Measurements from ENCODE around the gene MARCO. TPM values are rescaled to one million over a fixed set of nuclear protein-coding genes. Genes with fewer than 3 reads are reported as not detected.
"Not testable (repeated sequence)": the region's sequence is repeated elsewhere in the genome, so short reads cannot be mapped to it uniquely, and the experiment has no call there.

Gene MARCO
- total RNA-seq, 2 experiments from 2014 or later, result not detected

- intact Hi-C loops (cut with micrococcal nuclease), result no loop called here
- no peaks in the 10 kb centered on the region for H3K9me3 Mint-ChIP-seq
- no peak for TF ChIP-seq CTCF (IDR thresholded peaks at IDR 0.05)
- ChIA-PET CTCF (interaction anchor here (1.3 kb wide), 1 partner anchor 62 kb away, joined by 3 read pairs; no protein-coding TSS in a partner anchor), POLR2A (no interaction called here)
- DNase-seq (no peak), ATAC-seq (no peak)
- H3K4me1 Mint-ChIP-seq (ENCODE audit: low read depth), result peaks cover 4% of the 10 kb centered on the region
- no peak overlapping the region for H3K4me3 Mint-ChIP-seq
- H3K36me3 Mint-ChIP-seq (ENCODE audit: low read depth), result no peaks in the 10 kb centered on the region
- no peak overlapping the region for H3K27ac Mint-ChIP-seq
- H3K27me3 Mint-ChIP-seq, result peaks cover 7% of the 10 kb centered on the region
These were observed 1.3 kb downstream of the MARCO start for GRCh38 chr2:118943286-118943685.

GRCh38 chr2:118945881-118946280, 3.9 kb downstream of the MARCO start:
- no peaks in the 10 kb centered on the region for H3K4me1 Mint-ChIP-seq (ENCODE audit: low read depth)
- no peak overlapping the region for H3K27ac Mint-ChIP-seq
- TF ChIP-seq CTCF (IDR thresholded peaks at IDR 0.05), result no peak
- no peak overlapping the region for H3K4me3 Mint-ChIP-seq
- ChIA-PET POLR2A (no interaction called here), CTCF (no interaction called here)
- no peaks in the 10 kb centered on the region for H3K36me3 Mint-ChIP-seq (ENCODE audit: low read depth)
- ATAC-seq, result no peak
- no peak for DNase-seq
- peaks cover 8% of the 10 kb centered on the region for H3K27me3 Mint-ChIP-seq
- intact Hi-C loops (cut with micrococcal nuclease), result no loop called here
- no peaks in the 10 kb centered on the region for H3K9me3 Mint-ChIP-seq

GRCh38 chr2:118948266-118948665, 6.3 kb downstream of the MARCO start:
- H3K27me3 Mint-ChIP-seq; H3K4me1 Mint-ChIP-seq (ENCODE audit: low read depth); H3K4me3 Mint-ChIP-seq; H3K27ac Mint-ChIP-seq; CTCF ChIA-PET; H3K36me3 Mint-ChIP-seq (ENCODE audit: low read depth); intact Hi-C loops (cut with micrococcal nuclease); POLR2A ChIA-PET; ATAC-seq; H3K9me3 Mint-ChIP-seq; DNase-seq: not testable (repeated sequence)

GRCh38 chr2:118954297-118955060, 12.5 kb downstream of the MARCO start:
- CTCF ChIA-PET, result no interaction called here
- no peaks in the 10 kb centered on the region for H3K36me3 Mint-ChIP-seq (ENCODE audit: low read depth)
- ATAC-seq (no peak), DNase-seq (no peak)
- H3K9me3 Mint-ChIP-seq, result peaks cover 12% of the 10 kb centered on the region
- POLR2A ChIA-PET, result no interaction called here
- H3K27ac Mint-ChIP-seq, result no peak overlapping the region
- no peak overlapping the region for H3K4me3 Mint-ChIP-seq
- H3K27me3 Mint-ChIP-seq, result no peaks in the 10 kb centered on the region
- no peaks in the 10 kb centered on the region for H3K4me1 Mint-ChIP-seq (ENCODE audit: low read depth)
- TF ChIP-seq CTCF (IDR thresholded peaks at IDR 0.05), result no peak
- intact Hi-C loops (cut with micrococcal nuclease), result no loop called here

- CTCF ChIA-PET, result no interaction called here
- H3K4me1 Mint-ChIP-seq (ENCODE audit: low read depth), result no peaks in the 10 kb centered on the region
- H3K36me3 Mint-ChIP-seq (ENCODE audit: low read depth), result no peaks in the 10 kb centered on the region
- intact Hi-C loops (cut with micrococcal nuclease), result no loop called here
- no peak overlapping the region for H3K4me3 Mint-ChIP-seq
- DNase-seq, result no peak
- no peak overlapping the region for H3K27ac Mint-ChIP-seq
- no peaks in the 10 kb centered on the region for H3K27me3 Mint-ChIP-seq
- no peak for ATAC-seq
- POLR2A ChIA-PET, result no interaction called here
- TF ChIP-seq CTCF (IDR thresholded peaks at IDR 0.05), result no peak
- peaks cover 8% of the 10 kb centered on the region for H3K9me3 Mint-ChIP-seq
These were observed 23.7 kb downstream of the MARCO start for GRCh38 chr2:118965737-118966136.

All from activated CD8-positive, alpha-beta T cell treated with anti-CD3 and anti-CD28 coated beads for 36 hours (primary cell).